ENCODE results near the gene MAGEA9. TPM values are rescaled to one million over a fixed set of nuclear protein-coding genes. Genes with fewer than 3 reads are reported as not detected.
"Not testable (repeated sequence)": the region's sequence is repeated elsewhere in the genome, so short reads cannot be mapped to it uniquely, and the experiment has no call there.

Gene MAGEA9
- total and polyA plus RNA-seq, 10 donors: not detected

DNA sequence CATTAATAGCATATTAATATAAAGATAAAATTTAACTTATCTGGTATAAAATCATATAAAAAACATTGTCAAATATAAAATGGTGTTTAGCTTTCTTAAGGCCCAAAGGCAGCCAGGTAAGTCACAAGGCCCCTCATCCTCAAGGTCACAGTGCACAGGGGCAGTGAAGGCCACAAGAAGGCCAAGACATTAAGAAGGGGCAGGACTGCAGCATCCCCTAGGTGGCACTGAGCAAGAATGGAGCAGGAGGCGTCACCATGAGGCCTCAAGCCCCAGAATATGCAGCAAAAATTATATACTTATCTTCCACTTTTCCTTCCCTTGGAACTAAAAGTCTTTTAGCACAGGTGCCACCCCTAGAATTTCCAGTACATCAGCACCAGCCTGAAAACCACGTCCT is 49.7 kb downstream of the MAGEA9 start:
- Histone ChIP-seq H3K27ac (no peak overlapping the region), H3K36me3 (no peaks in the 10 kb centered on the region), H3K9me3 (no peaks in the 10 kb centered on the region), H3K27me3 (replicated peaks in 1 of 7) (peaks cover 0 to 6% (median 0%) of the 10 kb centered on the region in 7 donors), H3K4me3 (no peak overlapping the region), H3K4me1 (peaks cover 0 to 8% (median 0%) of the 10 kb centered on the region in 6 donors)
- TF ChIP-seq POLR2A (IDR thresholded peaks at IDR 0.05) (no peak), POLR2AphosphoS5 (IDR thresholded peaks at IDR 0.05) (no peak)
- TF ChIP-seq, protein P1, sequence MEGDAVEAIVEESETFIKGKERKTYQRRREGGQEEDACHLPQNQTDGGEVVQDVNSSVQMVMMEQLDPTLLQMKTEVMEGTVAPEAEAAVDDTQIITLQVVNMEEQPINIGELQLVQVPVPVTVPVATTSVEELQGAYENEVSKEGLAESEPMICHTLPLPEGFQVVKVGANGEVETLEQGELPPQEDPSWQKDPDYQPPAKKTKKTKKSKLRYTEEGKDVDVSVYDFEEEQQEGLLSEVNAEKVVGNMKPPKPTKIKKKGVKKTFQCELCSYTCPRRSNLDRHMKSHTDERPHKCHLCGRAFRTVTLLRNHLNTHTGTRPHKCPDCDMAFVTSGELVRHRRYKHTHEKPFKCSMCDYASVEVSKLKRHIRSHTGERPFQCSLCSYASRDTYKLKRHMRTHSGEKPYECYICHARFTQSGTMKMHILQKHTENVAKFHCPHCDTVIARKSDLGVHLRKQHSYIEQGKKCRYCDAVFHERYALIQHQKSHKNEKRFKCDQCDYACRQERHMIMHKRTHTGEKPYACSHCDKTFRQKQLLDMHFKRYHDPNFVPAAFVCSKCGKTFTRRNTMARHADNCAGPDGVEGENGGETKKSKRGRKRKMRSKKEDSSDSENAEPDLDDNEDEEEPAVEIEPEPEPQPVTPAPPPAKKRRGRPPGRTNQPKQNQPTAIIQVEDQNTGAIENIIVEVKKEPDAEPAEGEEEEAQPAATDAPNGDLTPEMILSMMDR (IDR thresholded peaks at IDR 0.05 in 8 of 11, conservative IDR thresholded peaks at IDR 0.05 in 3 of 11): no peak
- WGBS, 5 donors: 58 to 98% (median 86%) methylated on average over 2 of the region's 2 CpGs
- intact Hi-C loops (cut with DNase I; ENCODE audit: low total_unique reads): no loop called here
- DNase-seq: no peak

DNA sequence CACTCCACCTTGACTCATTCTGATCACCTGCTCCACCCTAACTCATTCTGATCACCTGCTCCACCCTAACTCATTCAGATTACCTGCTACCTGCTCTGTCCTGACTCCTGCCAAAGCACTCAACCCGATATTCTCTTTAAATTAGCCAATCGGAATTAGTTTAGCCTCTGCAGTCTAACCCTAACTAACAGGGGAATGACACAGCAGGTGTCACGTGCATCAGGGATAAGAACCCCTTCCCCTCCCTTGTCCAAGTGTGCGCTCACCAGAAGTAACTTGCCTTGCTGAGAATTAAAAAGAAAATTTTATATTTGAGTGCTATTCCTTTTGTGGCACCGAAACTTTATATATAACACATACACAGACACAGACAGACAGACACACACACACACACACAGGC is 55.0 kb downstream of the MAGEA9 start:
- H3K27ac ChIP-seq, H3K4me1 ChIP-seq: not testable (repeated sequence)
- 62 to 81% (median 66%) methylated on average over 5 of the region's 5 CpGs for WGBS, 5 donors

DNA sequence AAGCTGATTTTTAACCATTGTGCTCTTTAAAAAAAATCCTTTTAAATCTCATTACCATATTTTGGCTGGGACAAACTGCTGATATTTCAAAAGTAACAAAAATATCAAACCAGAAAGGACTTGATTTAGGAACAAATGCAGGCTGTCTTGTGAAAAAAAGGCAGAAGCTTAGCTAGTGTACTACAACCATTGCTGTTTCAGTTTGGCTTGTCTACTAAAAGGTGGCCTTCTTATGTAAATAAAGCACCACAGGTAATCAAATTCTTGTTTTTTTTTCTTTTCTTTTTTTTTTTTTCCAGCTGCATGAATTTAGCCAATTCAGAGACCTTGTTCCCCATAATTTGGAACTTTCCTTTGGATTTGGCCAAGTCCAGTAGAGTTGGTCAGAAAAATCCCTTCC is 55.4 kb downstream of the MAGEA9 start:
- intact Hi-C loops (cut with DNase I; ENCODE audit: low total_unique reads): no loop called here
- Histone ChIP-seq H3K9me3 (no peaks in the 10 kb centered on the region), H3K27ac (no peak overlapping the region), H3K4me3 (no peak overlapping the region), H3K4me1 (no peaks in the 10 kb centered on the region), H3K36me3 (no peaks in the 10 kb centered on the region), H3K27me3 (replicated peaks in 1 of 7) (no peaks in the 10 kb centered on the region)
- no peak for DNase-seq
- no peak for TF ChIP-seq POLR2AphosphoS5 (IDR thresholded peaks at IDR 0.05)
- no peak for TF ChIP-seq POLR2A (IDR thresholded peaks at IDR 0.05)
- TF ChIP-seq, protein P1 (IDR thresholded peaks at IDR 0.05 in 8 of 11, conservative IDR thresholded peaks at IDR 0.05 in 3 of 11): no peak

More for the DNA sequence above, 55.0 kb downstream of the MAGEA9 start:
- H3K36me3 ChIP-seq; H3K9me3 ChIP-seq; H3K27me3 ChIP-seq (replicated peaks in 1 of 7); H3K4me3 ChIP-seq; intact Hi-C loops (cut with DNase I; ENCODE audit: low total_unique reads); DNase-seq: not testable (repeated sequence)

Small RNA genes within 50 kb of the gene (small RNA-seq; reads per million reads assigned to genes)
- gene AC244098.1 (0 reads per million in 4 donors), gene AC244098.2 (0 reads per million in 4 donors), gene AC244098.3 (0 reads per million in 4 donors)

Other genes starting within 250 kb of the MAGEA9 start
- gene EOLA1, start 240.9 kb upstream of the MAGEA9 start, total RNA-seq: 10 to 100 TPM; 17.6 to 37.8 (median 24.1) TPM
- 10 to 100 TPM; 23.8 to 32.0 (median 28.4) TPM for gene EOLA1, start 240.9 kb upstream of the MAGEA9 start, polyA plus RNA-seq
- gene HSFX3, start 232.0 kb upstream of the MAGEA9 start, total RNA-seq: not detected
- under 1 TPM in 1 of 3 donors, not detected in 2; 0.11 TPM for gene HSFX3, start 232.0 kb upstream of the MAGEA9 start, polyA plus RNA-seq
- gene MAGEA9B, start 194.5 kb upstream of the MAGEA9 start, total RNA-seq: not detected
- under 1 TPM in 1 of 3 donors, not detected in 2; 0.06 TPM for gene MAGEA9B, start 194.5 kb upstream of the MAGEA9 start, polyA plus RNA-seq
- gene HSFX2, start 186.6 kb upstream of the MAGEA9 start, total RNA-seq: 1 to 10 TPM in 3 of 7 donors, under 1 TPM in 1, not detected in 3; 0.52 to 4.5 (median 1.3) TPM
- 1 to 10 TPM in 2 of 3 donors, under 1 TPM in 1; 0.49 to 1.3 (median 1.1) TPM for gene HSFX2, start 186.6 kb upstream of the MAGEA9 start, polyA plus RNA-seq
- gene TMEM185A, start 150.1 kb upstream of the MAGEA9 start, total RNA-seq: 10 to 100 TPM; 27.2 to 48.3 (median 32.2) TPM
- gene TMEM185A, start 150.1 kb upstream of the MAGEA9 start, polyA plus RNA-seq: 10 to 100 TPM; 11.3 to 13.9 (median 13.7) TPM
- gene MAGEA11, start 69.9 kb upstream of the MAGEA9 start, total RNA-seq: not detected
- gene MAGEA11, start 69.9 kb upstream of the MAGEA9 start, polyA plus RNA-seq: under 1 TPM; 0.03 to 0.07 (median 0.03) TPM
- 1 to 10 TPM; 2.4 to 6.5 (median 3.7) TPM for gene HSFX1, start 7.9 kb upstream of the MAGEA9 start, total RNA-seq
- gene HSFX1, start 7.9 kb upstream of the MAGEA9 start, polyA plus RNA-seq: 1 to 10 TPM in 1 of 3 donors, under 1 TPM in 2; 0.21 to 1.2 (median 0.24) TPM
- gene MAGEA8, start 99.3 kb downstream of the MAGEA9 start, total RNA-seq: not detected
- not detected for gene MAGEA8, start 99.3 kb downstream of the MAGEA9 start, polyA plus RNA-seq
- not detected for gene HSFX4, start 147.6 kb downstream of the MAGEA9 start, total RNA-seq
- gene HSFX4, start 147.6 kb downstream of the MAGEA9 start, polyA plus RNA-seq: not detected
- 10 to 100 TPM; 14.9 to 44.8 (median 32.9) TPM for gene EOLA2, start 156.6 kb downstream of the MAGEA9 start, total RNA-seq
- gene EOLA2, start 156.6 kb downstream of the MAGEA9 start, polyA plus RNA-seq: 10 to 100 TPM; 23.8 to 55.3 (median 39.4) TPM